K562 (cell line): ENCODE results near the gene CNTN4.

ENCODE experiments used
- CTCF ChIP-seq, 3 experiments: IDR thresholded peaks in 2 of 3; conservative IDR thresholded peaks in 1 of 3; 2 replicates each; pipeline ENCODE4 v1.5.1; 2011 to 2012; ENCODE audit warnings: low read length in 3 of 3, mild to moderate bottlenecking in 3 of 3, control low read depth in 2 of 3, improper control_type of control experiment in 1 of 3, inconsistent platforms in 1 of 3, low read depth in 1 of 3, mixed read lengths in 1 of 3, moderate library complexity in 1 of 3; ENCODE audit not compliant: insufficient read depth in 2 of 3
- KAT7 ChIP-seq: sonication (generic); formaldehyde crosslinking; IDR thresholded peaks from 2 replicates; pipeline ENCODE4 v1.8.0; 2022; ENCODE audit warnings: missing genetic modification reagents, mild to moderate bottlenecking, borderline replicate concordance
- KLF1 ChIP-seq: fragments of 450-650 bp; IDR thresholded peaks from 2 replicates; pipeline ENCODE4 v1.6.1; 2016; ENCODE audit warnings: missing genetic modification characterization, missing compliant biosample characterization
- NFYB ChIP-seq: IDR thresholded peaks from 2 replicates; pipeline ENCODE4 v1.6.1; 2011; ENCODE audit warnings: mild to moderate bottlenecking, moderate library complexity; ENCODE audit not compliant: insufficient read length; ENCODE audit errors: extremely low read depth

- TF ChIP-seq KLF1 (tag) (no peak), KAT7 (no peak), CTCF (IDR thresholded peaks at IDR 0.05 in 2 of 3, conservative IDR thresholded peaks at IDR 0.05 in 1 of 3; ENCODE audit: insufficient read depth in 2 of 3, low read depth in 1 of 3, low read length in 3 of 3) (no peak), NFYB (no peak)
Observed at GRCh38 chr3:2153053-2153452, 54.4 kb downstream of the CNTN4 start.
